SK-N-SH treated with all-trans-retinoic acid at 6 μM for 48 hours (cell line): ENCODE data around the gene S100A7.

Experiments
- BACH2 ChIP-seq: fragments of 250-450 bp; sonication (Bioruptor Pico); IDR thresholded peaks from 2 replicates; pipeline ENCODE4 v1.9.0; 2021; ENCODE audit warnings: mild to moderate bottlenecking, borderline replicate concordance
- CREB5 ChIP-seq: fragments of 250-450 bp; sonication (Bioruptor Pico); IDR thresholded peaks from 2 replicates; pipeline ENCODE4 v1.5.1; 2020; ENCODE audit warnings: low read depth, mild to moderate bottlenecking, moderate library complexity
- CSDC2 ChIP-seq: fragments of 250-450 bp; sonication (Bioruptor Pico); IDR thresholded peaks from 2 replicates; pipeline ENCODE4 v1.5.0; 2020; ENCODE audit warnings: mild to moderate bottlenecking, moderate library complexity
- CSRNP3 ChIP-seq: fragments of 250-450 bp; sonication (Bioruptor Pico); IDR thresholded peaks from 2 replicates; pipeline ENCODE4 v1.5.1; 2021; ENCODE audit warnings: mild to moderate bottlenecking, moderate library complexity
- ISL1 ChIP-seq: fragments of 250-450 bp; sonication (Bioruptor Pico); IDR thresholded peaks from 2 replicates; pipeline ENCODE4 v2.1.2; 2022; ENCODE audit warnings: mild to moderate bottlenecking, moderate library complexity
- OSR1 ChIP-seq: fragments of 250-450 bp; sonication (Bioruptor Pico); IDR thresholded peaks from 2 replicates; pipeline ENCODE4 v1.8.0; 2022; ENCODE audit warnings: moderate library complexity, mild to moderate bottlenecking, inconsistent platforms
- PATZ1 ChIP-seq: fragments of 250-450 bp; sonication (Bioruptor Pico); IDR thresholded peaks from 2 replicates; pipeline ENCODE4 v1.8.0; 2020; ENCODE audit warnings: mild to moderate bottlenecking, moderate library complexity, borderline replicate concordance
- RARB ChIP-seq: fragments of 250-450 bp; sonication (Bioruptor Pico); IDR thresholded peaks from 2 replicates; pipeline ENCODE4 v1.8.0; 2021; ENCODE audit warnings: mild to moderate bottlenecking, moderate library complexity
- SNAI2 ChIP-seq: fragments of 250-450 bp; sonication (Bioruptor Pico); IDR thresholded peaks from 2 replicates; pipeline ENCODE4 v1.5.0; 2020; ENCODE audit warnings: mild to moderate bottlenecking, moderate library complexity
- TCF4 ChIP-seq: fragments of 250-450 bp; sonication (Bioruptor Pico); IDR thresholded peaks from 2 replicates; pipeline ENCODE4 v1.8.0; 2021; ENCODE audit warnings: mild to moderate bottlenecking, moderate library complexity, borderline replicate concordance
- ZFP3 ChIP-seq: fragments of 250-450 bp; sonication (Bioruptor Pico); IDR thresholded peaks from 2 replicates; pipeline ENCODE4 v1.5.0; 2020; ENCODE audit warnings: mild to moderate bottlenecking, moderate library complexity
- ZNF8 ChIP-seq: fragments of 450-650 bp; formaldehyde crosslinking; IDR thresholded peaks from 2 replicates; pipeline ENCODE4 v1.5.0; 2020; ENCODE audit warnings: mild to moderate bottlenecking, moderate library complexity

GRCh38 chr1:153431928-153432327, 28.5 kb downstream of the S100A7 start:
- TF ChIP-seq ZNF8 (no peak), ZFP3 (CRISPR knock-in tag) (no peak), RARB (CRISPR knock-in tag) (no peak), OSR1 (CRISPR knock-in tag) (no peak), ISL1 (CRISPR knock-in tag) (no peak), TCF4 (CRISPR knock-in tag) (no peak), CREB5 (CRISPR knock-in tag) (no peak), BACH2 (CRISPR knock-in tag) (no peak), CSDC2 (CRISPR knock-in tag) (no peak), SNAI2 (CRISPR knock-in tag) (no peak), PATZ1 (no peak), CSRNP3 (CRISPR knock-in tag) (no peak)
